ENCODE measurements around the gene AIFM2. TPM values are rescaled to one million over a fixed set of nuclear protein-coding genes. Genes with fewer than 3 reads are reported as not detected.

The AIFM2 gene
- total and polyA plus RNA-seq, 4 donors: 5.0 to 20.3 (median 9.7) TPM

- TF ChIP-seq TAF1 (conservative IDR thresholded peaks at IDR 0.05) (no peak), HNF4G (IDR thresholded peaks at IDR 0.05) (no peak), NR2F2 (IDR thresholded peaks at IDR 0.05) (no peak)
- 97% methylated on average over 15 of the region's 15 CpGs for WGBS
- Histone ChIP-seq H3K9me3 (ENCODE audit: control insufficient read depth in 4 of 4, low read length in 3 of 4) (no peaks in the 10 kb centered on the region), H3K4me1 (ENCODE audit: control insufficient read depth in 4 of 4, insufficient read depth in 4 of 4, low read length in 3 of 4) (peaks cover 2 to 10% (median 7%) of the 10 kb centered on the region in 4 donors), H3K27ac (ENCODE audit: low read depth in 1 of 2, low read length in 2 of 2) (no peak overlapping the region), H3K9ac (ENCODE audit: low read depth in 1 of 2, low read length in 2 of 2) (no peak overlapping the region), H3K4me3 (ENCODE audit: low read depth in 1 of 3, low read length in 3 of 3) (no peak overlapping the region), H3K27me3 (ENCODE audit: control insufficient read depth in 4 of 4, insufficient read depth in 4 of 4, low read length in 3 of 4) (no peaks in the 10 kb centered on the region), H3K36me3 (ENCODE audit: control insufficient read depth in 4 of 4, insufficient read depth in 3 of 4, low read depth in 1 of 4, low read length in 3 of 4) (peaks cover 0 to 5% (median 2%) of the 10 kb centered on the region in 4 donors)
- DNase-seq (ENCODE audit: low spot score): no peak
Observed at GRCh38 chr10:70126700-70127395, 5.8 kb downstream of the AIFM2 start.

DNA sequence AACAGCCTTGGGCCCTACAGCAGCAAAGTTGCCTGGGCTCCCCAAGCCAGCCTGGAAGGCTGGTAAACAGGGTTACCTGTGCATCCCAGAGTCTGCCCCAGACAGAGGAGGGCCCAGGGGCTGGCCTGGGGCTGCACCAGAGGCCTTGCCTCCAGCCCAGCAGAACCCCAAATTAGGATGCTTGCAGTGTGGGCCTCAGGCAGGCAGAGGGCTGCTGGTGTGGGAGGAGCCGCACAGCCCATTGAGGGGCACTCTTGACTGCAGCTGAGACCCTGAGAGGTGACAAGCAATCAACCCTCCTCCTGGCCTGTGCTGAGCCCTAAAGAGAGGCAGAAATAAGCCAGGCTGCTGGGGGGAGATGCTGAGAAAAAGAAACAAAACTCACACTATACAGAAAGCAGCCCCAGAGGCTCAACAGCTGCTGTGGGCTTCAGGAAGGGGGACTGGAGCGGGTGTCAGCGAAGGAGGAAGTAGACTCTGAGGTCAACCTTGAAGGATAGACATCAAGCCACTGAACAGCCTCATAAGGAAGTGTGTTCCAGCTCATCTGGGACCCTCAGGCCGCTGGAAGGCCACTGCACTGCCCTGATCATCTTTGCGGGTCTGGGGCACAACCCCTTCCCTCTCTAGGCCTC is 6.6 kb downstream of the AIFM2 start:
- 87% methylated on average over 5 of the region's 5 CpGs for WGBS
- Histone ChIP-seq H3K4me3 (ENCODE audit: low read depth in 1 of 3, low read length in 3 of 3) (no peak overlapping the region), H3K9ac (ENCODE audit: low read depth in 1 of 2, low read length in 2 of 2) (no peak overlapping the region), H3K27me3 (ENCODE audit: control insufficient read depth in 4 of 4, insufficient read depth in 4 of 4, low read length in 3 of 4) (no peaks in the 10 kb centered on the region), H3K36me3 (ENCODE audit: control insufficient read depth in 4 of 4, insufficient read depth in 3 of 4, low read depth in 1 of 4, low read length in 3 of 4) (peaks cover 0 to 5% (median 2%) of the 10 kb centered on the region in 4 donors), H3K4me1 (ENCODE audit: control insufficient read depth in 4 of 4, insufficient read depth in 4 of 4, low read length in 3 of 4) (peaks cover 0 to 4% (median under 1%) of the 10 kb centered on the region in 4 donors), H3K27ac (ENCODE audit: low read depth in 1 of 2, low read length in 2 of 2) (no peak overlapping the region), H3K9me3 (ENCODE audit: control insufficient read depth in 4 of 4, low read length in 3 of 4) (no peaks in the 10 kb centered on the region)
- DNase-seq (ENCODE audit: low spot score): no peak
- no peak for TF ChIP-seq SP1 (IDR thresholded peaks at IDR 0.05)
- TF ChIP-seq FOXA1 (IDR thresholded peaks at IDR 0.05): no peak
- no peak for TF ChIP-seq EGR1 (IDR thresholded peaks at IDR 0.05; ENCODE audit: low read depth in 2 of 2)

GRCh38 chr10:70124918-70125317 is 7.7 kb downstream of the AIFM2 start:
- no peak overlapping the region for H3K27ac ChIP-seq (ENCODE audit: low read depth in 1 of 2, low read length in 2 of 2)
- H3K4me1 ChIP-seq (ENCODE audit: control insufficient read depth in 4 of 4, insufficient read depth in 4 of 4, low read length in 3 of 4): no peaks in the 10 kb centered on the region
- TF ChIP-seq EGR1 (IDR thresholded peaks at IDR 0.05; ENCODE audit: low read depth in 2 of 2) (no peak), RXRA (IDR thresholded peaks at IDR 0.05) (no peak), SP1 (IDR thresholded peaks at IDR 0.05) (no peak), GABPA (IDR thresholded peaks at IDR 0.05 in 1 of 2, conservative IDR thresholded peaks at IDR 0.05 in 1 of 2) (no peak), REST (IDR thresholded peaks at IDR 0.05) (no peak), FOXA2 (IDR thresholded peaks at IDR 0.05) (no peak), NR2F2 (IDR thresholded peaks at IDR 0.05) (no peak), RAD21 (IDR thresholded peaks at IDR 0.05) (no peak), JUND (IDR thresholded peaks at IDR 0.05) (no peak), YY1 (IDR thresholded peaks at IDR 0.05) (no peak), FOXA1 (IDR thresholded peaks at IDR 0.05) (no peak), HNF4A (conservative IDR thresholded peaks at IDR 0.05) (no peak), HNF4G (IDR thresholded peaks at IDR 0.05) (no peak), TAF1 (conservative IDR thresholded peaks at IDR 0.05) (no peak)
- TF ChIP-seq, protein P1, sequence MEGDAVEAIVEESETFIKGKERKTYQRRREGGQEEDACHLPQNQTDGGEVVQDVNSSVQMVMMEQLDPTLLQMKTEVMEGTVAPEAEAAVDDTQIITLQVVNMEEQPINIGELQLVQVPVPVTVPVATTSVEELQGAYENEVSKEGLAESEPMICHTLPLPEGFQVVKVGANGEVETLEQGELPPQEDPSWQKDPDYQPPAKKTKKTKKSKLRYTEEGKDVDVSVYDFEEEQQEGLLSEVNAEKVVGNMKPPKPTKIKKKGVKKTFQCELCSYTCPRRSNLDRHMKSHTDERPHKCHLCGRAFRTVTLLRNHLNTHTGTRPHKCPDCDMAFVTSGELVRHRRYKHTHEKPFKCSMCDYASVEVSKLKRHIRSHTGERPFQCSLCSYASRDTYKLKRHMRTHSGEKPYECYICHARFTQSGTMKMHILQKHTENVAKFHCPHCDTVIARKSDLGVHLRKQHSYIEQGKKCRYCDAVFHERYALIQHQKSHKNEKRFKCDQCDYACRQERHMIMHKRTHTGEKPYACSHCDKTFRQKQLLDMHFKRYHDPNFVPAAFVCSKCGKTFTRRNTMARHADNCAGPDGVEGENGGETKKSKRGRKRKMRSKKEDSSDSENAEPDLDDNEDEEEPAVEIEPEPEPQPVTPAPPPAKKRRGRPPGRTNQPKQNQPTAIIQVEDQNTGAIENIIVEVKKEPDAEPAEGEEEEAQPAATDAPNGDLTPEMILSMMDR (IDR thresholded peaks at IDR 0.05; ENCODE audit: low read depth, low read length, missing input control): no peak
- TF ChIP-seq, protein P2, sequence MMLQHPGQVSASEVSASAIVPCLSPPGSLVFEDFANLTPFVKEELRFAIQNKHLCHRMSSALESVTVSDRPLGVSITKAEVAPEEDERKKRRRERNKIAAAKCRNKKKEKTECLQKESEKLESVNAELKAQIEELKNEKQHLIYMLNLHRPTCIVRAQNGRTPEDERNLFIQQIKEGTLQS (IDR thresholded peaks at IDR 0.05): no peak
- TF ChIP-seq, protein P3, sequence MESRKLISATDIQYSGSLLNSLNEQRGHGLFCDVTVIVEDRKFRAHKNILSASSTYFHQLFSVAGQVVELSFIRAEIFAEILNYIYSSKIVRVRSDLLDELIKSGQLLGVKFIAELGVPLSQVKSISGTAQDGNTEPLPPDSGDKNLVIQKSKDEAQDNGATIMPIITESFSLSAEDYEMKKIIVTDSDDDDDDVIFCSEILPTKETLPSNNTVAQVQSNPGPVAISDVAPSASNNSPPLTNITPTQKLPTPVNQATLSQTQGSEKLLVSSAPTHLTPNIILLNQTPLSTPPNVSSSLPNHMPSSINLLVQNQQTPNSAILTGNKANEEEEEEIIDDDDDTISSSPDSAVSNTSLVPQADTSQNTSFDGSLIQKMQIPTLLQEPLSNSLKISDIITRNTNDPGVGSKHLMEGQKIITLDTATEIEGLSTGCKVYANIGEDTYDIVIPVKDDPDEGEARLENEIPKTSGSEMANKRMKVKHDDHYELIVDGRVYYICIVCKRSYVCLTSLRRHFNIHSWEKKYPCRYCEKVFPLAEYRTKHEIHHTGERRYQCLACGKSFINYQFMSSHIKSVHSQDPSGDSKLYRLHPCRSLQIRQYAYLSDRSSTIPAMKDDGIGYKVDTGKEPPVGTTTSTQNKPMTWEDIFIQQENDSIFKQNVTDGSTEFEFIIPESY (IDR thresholded peaks at IDR 0.05): no peak
- no peaks in the 10 kb centered on the region for H3K27me3 ChIP-seq (ENCODE audit: control insufficient read depth in 4 of 4, insufficient read depth in 4 of 4, low read length in 3 of 4)
- H3K9ac ChIP-seq (ENCODE audit: low read depth in 1 of 2, low read length in 2 of 2): no peak overlapping the region
- peaks cover 3 to 13% (median 5%) of the 10 kb centered on the region in 4 donors for H3K36me3 ChIP-seq (ENCODE audit: control insufficient read depth in 4 of 4, insufficient read depth in 3 of 4, low read depth in 1 of 4, low read length in 3 of 4)
- no peak for DNase-seq (ENCODE audit: low spot score)
- 94% methylated on average over 3 of the region's 3 CpGs for WGBS
- H3K4me3 ChIP-seq (ENCODE audit: low read depth in 1 of 3, low read length in 3 of 3): no peak overlapping the region
- H3K9me3 ChIP-seq (ENCODE audit: control insufficient read depth in 4 of 4, low read length in 3 of 4): no peaks in the 10 kb centered on the region

Data from liver (tissue), 9 donors.